HG03520 (cell line): Measurements from ENCODE around the gene BBX.
A peak's percentile ranks its signal among the peaks of the same experiment; 100 is the strongest.
"Not testable (repeated sequence)": the region's sequence is repeated elsewhere in the genome, so short reads cannot be mapped to it uniquely, and the experiment has no call there.

Experiments used
- ATAC-seq: cut with Tn5 transposase; IDR thresholded peaks from one replicate; pipeline ENCODE4 v1.9.1; 2021; ENCODE audit warnings: mild to moderate bottlenecking, moderate library complexity; ENCODE audit not compliant: unreplicated experiment

BBX gene

GRCh38 chr3:107540857-107541256 lies 18.1 kb downstream of the BBX start:
- no peak for ATAC-seq

DNA sequence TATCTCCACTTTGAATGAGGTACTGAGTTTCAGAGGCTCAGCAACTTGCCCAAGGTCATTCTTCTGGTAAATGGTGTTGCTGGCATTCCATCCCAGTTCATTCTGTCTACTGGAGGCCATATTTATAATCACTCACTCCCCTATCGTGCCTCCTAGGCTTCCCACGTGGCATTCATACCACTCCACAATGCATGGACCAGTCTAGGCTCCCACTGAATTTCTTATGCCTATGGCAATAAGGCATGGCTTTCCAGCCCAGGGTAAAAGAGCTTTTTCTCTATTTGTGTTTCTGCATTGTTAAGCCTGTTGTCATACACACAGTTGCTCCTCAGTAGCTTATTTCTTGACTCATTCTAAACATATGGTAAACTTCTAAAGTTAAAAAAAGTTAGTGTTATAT lies 19.9 kb downstream of the BBX start:
- no peak for ATAC-seq

DNA sequence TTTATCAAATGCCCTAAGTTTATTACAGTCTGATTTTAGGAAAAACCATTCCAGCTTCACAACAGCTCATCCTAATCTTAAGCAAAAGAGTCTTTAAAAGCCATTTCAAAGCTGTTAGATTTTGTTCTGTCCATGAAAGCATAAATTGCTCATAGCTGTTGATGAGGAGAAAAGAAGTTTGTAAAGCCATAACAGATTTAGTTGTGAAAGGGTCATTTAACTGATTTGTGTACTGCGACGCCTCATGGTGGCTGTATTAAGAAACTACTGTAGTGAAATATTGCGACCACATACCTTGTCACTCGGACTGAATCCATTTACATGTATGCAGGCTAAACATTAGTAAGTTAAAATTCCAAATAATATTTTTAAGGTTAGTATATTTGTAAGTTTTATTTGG lies 20.9 kb downstream of the BBX start:
- no peak for ATAC-seq

DNA sequence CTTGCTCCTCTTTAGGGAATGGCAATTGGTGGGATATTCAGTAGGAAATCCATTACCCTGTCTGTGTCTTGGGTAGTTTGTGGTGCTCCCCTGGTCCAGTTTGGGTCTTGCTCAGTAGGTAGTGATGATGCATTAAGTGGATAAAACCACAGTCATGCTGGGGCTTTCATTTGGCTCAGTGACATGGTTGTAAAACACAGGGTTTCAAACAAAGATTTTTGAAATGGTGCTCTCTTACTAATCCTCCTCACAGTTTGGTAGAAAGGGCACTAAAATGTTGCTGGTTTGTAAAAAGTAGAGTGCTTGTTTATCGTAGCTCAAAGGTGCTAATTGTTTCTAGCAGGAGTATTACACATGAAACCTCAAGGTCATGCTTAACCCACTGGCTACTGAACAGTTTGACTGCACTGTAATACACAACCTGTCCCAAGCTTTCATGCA lies 22.9 kb downstream of the BBX start:
- ATAC-seq = no peak

DNA sequence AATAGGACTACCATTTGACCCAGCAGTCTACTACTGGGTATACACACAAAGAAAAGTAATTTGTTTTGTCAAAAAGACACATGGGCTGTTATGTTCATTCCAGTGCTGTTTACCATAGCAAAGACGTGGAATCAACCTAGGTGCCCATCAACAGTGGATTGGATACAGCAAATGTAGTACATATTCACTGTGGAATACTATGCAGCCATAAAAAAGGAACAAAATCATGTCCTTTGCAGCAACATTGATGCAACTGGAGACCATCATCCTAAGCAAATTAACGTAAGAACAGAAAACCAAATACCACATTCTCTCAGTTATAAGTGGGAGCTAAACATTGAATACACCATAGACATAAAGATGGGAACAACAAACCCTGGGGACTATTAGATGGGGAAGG lies 25.8 kb downstream of the BBX start:
- ATAC-seq = no peak

- ATAC-seq = peak; percentile 52
Observed at GRCh38 chr3:107555359-107555758, 32.6 kb downstream of the BBX start.

DNA sequence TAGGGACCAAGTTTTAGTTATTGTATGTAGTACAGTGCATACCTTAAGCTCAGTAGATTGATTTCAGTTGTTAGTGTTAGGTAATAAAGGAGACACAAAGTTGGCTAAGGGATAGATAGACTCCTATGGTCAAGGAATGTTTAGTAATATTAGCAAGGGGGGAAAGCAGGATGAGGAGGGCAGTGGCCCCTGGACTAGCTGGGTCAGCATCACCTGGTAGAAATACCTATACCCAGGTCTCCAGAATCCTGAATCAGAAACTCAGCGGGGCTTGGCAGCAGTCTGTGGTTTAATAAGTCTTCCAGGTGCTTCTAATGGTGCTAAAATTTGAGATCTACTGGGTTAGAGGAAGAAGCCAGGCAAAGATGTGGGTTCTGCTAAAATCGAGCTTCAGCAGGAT lies 35.0 kb downstream of the BBX start:
- no peak for ATAC-seq

DNA sequence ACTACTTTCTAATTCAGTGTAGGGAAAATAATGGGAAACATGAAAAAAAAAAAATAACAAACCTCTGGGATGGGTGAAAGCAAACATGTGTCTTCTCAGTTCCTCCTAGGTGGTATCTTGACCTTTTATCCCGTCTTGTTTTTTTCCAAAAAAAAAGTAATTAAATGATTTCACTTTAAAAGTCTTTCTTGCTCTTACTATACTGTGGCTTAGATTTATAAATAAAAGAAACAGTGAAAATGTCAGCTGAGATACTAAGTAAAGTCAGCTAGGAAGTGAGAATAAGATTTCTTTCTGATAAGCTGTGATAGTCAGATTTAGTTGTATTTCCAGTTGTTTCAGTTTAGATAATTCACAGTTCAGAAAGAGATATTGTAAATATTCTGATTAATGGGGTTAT lies 37.4 kb downstream of the BBX start:
- ATAC-seq = no peak

DNA sequence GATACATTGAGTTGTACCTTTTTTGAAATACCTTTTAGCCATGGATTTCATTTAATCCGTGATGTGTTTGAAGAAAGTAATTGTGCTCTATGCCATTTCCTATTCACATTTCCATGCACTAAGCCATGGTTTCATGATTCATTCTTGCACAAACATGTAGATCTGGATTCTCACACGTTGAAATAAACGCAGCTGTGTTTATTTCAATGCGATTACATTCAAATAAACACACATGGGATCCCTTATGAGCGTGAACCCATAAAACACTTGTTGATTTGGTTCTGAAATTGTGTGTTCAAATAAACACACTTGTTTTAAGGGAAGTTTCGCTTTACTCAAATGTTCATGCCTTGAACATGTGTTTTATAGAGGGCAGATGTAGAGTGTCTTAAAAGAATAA lies 39.2 kb downstream of the BBX start:
- no peak for ATAC-seq

GRCh38 chr3:107562969-107563529 lies 40.3 kb downstream of the BBX start:
- no peak for ATAC-seq

DNA sequence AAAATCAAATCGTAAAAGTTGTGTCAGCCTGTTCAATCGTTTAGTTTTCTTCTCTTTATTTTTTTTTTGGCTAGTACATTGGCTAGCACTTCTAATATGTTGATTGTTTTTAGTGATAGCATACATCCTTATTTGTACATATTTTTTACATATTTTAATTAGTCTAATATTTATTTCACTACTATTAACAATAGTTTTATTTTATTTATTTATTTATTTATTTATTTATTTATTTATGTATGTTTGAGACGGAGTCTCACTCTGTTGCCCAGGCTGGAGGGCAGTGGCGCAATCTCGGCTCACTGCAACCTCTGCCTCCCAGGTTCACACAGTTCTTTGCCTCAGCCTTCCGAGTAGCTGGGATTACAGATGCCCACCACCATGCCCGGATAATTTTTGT lies 42.5 kb downstream of the BBX start:
- not testable (repeated sequence) for ATAC-seq

GRCh38 chr3:107571089-107571488 lies 48.3 kb downstream of the BBX start:
- not testable (repeated sequence) for ATAC-seq

- not testable (repeated sequence) for ATAC-seq
Observed at GRCh38 chr3:107571492-107571891, 48.7 kb downstream of the BBX start.

GRCh38 chr3:107574650-107575049 lies 51.9 kb downstream of the BBX start:
- ATAC-seq = peak; percentile 64

DNA sequence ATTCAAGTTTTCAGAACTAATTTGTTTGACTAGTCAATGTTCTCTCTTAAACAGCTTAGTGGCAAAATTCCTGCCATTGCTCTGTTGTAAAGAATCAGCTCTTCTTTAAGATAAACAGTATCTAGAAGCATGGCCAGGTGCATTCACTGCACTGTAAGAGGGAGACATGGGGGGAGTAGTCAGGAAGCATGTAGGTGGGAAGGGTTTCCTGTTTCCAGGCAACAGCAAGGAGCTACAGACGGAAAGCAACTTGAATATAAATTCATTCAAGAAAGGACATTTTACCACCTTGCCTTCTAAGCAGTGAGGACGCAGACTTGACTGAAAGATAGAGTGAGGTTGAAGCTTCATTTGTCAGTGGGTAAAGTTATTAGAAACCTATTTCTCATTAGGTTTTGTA lies 55.3 kb downstream of the BBX start:
- no peak for ATAC-seq

DNA sequence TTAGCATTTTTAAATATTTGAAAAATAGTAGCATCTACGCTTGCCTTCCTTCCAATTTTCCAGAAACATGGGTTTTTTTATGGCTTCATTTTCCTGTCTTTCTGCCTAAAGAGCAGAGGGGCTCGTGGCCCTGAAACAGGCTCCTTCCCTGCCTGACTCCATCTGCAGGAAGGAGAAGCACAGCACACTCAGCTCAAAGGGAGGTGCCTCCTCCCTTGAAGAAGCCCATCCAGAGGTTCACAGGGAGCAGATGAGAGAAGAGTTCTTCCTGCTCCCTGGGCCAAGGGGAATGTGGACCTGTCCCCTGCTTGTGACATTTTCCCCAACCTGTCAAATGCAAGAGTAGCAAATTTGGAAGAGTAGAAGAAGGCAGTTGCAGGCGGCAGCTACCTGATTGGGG lies 55.8 kb downstream of the BBX start:
- ATAC-seq = no peak

- ATAC-seq = no peak
Observed at GRCh38 chr3:107579371-107579770, 56.6 kb downstream of the BBX start.

DNA sequence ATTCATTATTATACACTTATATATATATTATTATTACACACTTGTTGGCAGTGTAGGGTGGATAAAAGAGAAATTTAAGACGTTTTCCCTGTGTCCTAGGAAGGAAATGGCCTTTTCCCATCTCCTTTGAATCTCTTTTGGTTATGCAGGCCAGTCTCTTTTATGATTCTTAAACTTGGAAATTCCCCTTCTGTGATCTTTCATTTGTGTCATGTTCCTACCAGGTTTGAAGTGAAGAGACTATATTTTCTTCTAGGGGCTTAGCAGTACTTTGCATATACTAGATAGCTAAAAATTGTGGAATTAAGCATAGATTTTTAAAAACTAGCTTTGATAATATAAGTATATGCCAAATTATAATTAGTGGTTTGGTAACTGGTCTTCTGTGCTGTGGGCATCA lies 58.5 kb downstream of the BBX start:
- ATAC-seq = no peak

DNA sequence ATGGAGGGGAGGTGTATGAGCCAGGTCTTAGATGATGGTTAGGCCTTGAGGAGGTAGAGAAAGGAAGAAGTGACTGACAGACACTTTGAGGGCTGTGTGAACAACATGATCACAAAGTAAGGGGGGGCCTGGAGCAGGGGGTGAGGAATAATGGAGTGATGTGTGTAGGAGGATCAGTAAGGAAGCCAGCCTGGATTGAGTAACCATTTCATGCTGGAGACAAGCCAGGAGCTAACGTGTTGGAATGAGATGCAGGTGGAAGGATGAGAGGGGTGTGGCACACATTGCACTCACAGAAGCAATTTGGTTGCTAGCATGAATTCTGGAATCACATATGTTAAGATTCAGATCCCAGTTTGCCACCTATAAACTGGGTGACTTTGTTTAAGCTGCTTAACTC lies 65.5 kb downstream of the BBX start:
- no peak for ATAC-seq

DNA sequence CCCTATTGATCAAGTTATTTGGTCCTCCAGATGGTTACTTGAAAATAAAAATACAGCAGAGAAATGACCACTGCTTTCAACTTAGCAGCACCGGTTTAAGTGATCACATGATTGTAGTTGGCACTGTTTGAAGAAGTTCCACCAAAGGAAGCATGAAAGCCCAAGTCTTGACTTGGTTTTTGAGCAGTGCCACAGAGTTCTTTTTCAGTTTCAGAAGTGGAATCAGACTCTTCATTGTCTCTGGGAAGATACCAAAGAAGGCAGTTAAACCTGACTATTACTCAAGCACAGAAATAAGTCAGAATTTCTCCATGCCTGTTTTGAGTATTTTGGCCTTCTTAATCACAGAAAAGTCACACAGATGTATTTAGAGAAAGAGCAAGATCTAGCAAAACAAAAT lies 66.7 kb downstream of the BBX start:
- no peak for ATAC-seq

DNA sequence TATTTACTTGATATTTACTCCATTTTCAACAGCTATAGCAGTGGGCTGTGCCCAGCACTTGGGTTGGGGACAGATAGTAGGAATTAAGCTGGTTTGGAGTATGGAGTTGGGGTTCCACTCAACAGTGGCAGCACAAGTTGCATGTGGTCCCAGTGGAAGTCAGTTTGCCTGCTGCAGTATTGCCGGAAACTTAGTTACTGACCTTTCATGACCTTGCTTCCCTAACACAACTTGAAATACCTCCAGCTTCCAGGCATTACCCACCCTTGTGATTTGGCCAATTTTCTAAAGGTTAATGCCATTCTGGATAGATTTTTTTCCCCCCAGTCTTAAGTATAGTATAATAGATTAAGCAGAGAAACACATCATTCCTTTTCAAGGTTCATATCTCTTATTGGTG lies 68.0 kb downstream of the BBX start:
- no peak for ATAC-seq

GRCh38 chr3:107592073-107592472 lies 69.3 kb downstream of the BBX start:
- no peak for ATAC-seq

DNA sequence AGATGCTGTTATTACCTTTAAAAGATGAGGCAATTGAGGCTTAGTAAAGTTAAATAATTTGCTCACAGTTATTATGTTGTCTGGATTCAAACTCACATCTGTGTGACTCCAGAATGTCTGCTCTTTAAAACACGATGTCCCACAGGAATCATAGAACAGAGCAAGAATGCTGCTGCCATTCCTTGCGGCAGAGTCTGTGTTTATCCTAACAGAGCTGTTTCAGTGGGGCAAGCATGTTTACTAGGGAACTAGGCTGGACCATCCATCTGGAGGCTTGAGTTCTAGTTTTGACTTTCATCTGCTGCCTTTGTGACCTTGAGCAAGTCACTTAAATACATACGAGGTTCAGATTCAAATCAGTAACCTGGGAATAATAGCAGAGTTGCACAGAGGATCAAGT lies 72.1 kb downstream of the BBX start:
- ATAC-seq = no peak

- no peak for ATAC-seq
Observed at GRCh38 chr3:107596639-107597038, 73.9 kb downstream of the BBX start.
